Esophagus mucosa (tissue), 1 donor: ENCODE results near the gene BCL2L15. TPM values are rescaled to one million over a fixed set of nuclear protein-coding genes. Genes with fewer than 3 reads are reported as not detected.

Source experiments
- ATAC-seq: fragments of 200-7000 bp; cut with Tn5 transposase; one replicate; pipeline ENCODE4 v1.9.1; 2020
- total RNA-seq: library from RNA; stranded (reverse); gene quantifications from one replicate; pipeline ENCODE4 v1.2.4, GENCODE V29; 2023
- donor health status: DM: yes; HTN: yes; CAD: no.

The BCL2L15 gene
- total RNA-seq = 8.4 TPM

DNA sequence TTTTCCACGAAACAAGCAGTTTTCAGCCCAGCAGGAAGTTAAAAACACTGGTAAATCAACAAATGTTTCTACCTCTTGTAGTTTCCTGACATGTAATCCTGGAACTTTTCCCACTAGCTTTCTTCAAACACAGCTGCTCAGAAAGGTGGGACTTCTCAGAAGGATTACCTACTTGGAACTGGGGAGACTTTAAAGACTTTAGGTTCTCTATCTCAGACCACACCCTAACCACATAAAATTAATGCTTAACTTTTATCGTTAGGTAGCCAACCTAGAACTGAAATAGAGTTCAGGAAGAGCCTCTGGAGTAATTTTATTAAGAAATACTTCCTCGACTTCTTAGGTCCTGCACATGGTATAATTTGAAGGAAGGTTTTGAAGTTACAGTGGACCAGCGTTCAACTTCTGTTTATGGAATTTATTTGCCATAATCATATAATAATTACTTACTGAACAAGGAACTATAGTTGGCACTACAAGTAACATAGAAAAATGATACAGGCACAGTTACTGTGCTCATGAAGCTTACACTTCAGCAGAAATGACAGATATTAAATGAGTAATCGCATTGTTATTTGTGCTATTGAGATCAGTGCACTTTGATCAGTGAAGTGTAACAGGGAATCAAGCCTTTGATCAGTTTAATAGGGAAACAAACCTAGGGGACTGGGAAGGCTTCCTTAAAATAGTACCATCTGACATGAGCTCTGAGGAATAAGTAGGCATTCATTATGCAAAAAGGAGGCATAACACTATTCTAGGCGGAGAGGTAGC lies at the start of gene BCL2L15:
TSS of gene BCL2L15 (minus strand) at position 180 of the 774 bp plus-strand sequence. CDS start 206 bp downstream, outside the sequence.
- peak; percentile 45 for ATAC-seq

DNA sequence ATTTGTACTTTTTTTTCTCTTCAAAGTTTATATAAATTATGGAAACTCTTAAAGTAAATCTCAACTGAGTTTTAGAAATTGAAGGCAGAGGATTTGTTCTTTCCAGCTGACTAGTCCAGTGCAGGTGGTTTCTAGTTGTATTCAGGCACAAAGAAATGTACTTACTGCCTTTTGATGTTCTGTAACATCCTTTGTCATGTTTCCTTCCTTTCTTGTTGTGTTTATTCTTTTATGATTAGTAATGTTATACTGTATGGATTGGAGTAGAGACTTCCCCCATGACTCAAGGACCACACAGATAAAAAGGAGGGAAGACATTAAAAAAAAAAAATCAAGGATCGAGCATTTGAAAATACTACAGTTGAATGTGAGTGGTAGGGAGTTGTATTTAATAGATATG lies 49.8 kb upstream of the BCL2L15 start:
- no peak for ATAC-seq

DNA sequence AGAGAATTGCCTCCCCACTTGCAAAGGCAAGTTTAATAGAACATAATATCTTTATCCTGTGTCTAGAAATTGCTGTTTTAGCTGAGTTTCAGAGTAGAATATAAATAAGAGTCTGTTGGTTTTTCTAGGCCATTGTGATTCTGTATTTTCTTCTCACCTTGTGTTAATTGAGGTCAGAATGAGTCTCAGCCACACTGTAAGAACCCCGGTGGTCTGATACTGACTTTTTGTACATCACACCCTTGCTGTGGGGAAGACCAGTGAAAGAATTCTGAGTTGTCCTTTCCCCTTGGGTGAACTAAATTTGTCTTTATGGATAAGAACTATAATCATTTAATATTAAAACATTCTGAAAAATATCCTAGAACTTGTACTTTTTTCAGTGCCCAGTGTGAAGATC lies 48.6 kb upstream of the BCL2L15 start:
- ATAC-seq = no peak

DNA sequence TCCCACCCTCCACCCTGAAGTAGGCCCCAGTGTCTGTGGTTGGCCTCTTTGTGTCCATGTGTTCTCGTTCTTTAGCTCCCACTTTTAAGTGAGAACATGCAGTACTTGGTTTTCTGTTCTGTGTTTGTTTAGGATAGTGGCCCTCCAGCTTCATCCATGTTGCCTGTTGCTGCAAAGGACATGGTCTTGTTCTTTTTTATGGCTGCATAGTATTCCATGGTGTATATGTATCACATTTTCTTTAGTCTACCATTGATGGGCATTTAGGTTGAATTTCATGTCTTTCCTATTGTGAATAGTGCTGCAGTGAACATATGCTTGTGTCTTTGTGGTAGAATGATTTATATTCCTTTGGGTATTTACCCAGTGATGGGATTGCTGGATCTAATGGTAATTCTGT lies 47.8 kb upstream of the BCL2L15 start:
- ATAC-seq = no peak

DNA sequence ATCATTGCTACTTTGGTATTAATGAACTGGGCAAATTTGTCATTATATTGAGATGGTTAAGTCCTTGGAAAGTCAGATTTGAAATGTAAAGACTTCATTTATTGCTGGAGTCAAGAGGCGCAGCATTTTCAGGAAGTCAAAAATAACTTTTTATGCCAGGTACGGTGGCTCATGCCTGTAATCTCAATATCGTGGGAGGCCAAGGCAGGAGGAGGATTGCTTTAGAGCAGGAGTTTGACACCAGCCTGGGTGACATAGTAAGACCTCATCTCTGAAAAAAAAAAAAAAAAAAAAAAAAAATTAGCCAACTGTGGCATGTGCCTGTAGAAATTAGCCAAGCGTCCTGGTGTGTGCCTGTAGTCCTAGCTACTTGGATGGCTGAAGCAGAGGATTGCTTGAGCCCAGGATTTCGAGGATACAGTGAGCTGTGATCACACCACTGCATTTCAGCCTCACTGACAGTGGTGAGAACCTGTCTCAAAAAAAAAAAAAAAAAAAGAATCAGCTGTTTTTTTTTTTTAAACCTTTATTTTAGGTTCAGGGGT lies 47.2 kb upstream of the BCL2L15 start:
- ATAC-seq = no peak

DNA sequence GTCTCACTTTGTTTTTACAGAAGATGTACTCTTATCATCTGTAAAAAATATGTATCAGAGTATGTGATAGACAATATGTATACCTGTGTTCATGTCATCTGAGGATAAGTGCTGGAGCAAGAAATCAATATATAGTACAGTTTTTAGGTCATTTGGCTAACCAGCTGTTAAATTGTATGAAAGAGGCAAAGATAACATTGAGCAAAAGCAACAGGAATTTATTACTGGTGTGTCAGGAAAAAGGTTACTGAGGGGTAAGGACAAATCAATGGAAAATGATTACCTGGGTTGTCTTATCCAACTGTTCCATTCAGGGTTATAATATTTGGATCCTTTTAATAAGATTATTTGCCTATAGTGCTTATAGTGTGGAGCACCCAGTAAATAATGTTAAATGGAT lies 46.6 kb upstream of the BCL2L15 start:
- ATAC-seq = no peak

DNA sequence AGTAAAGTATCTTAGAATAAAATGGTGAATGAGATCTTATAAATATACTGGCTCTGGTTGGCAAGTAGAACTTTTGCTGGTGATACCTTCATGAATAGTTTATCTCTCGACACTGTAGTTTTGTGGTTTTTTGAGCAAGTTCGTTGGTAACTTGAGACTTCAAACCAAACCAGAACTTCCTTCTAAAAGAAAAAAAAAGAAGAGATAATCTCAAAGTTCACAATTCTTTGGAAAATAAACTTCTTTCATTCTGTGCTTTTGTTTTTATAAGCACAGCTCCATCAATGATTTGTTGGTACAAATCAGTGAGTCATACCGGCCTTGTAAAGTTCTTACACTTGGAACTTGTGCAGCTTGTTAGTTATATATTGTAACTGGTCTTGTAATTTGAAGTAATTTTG lies 44.1 kb upstream of the BCL2L15 start:
- no peak for ATAC-seq

DNA sequence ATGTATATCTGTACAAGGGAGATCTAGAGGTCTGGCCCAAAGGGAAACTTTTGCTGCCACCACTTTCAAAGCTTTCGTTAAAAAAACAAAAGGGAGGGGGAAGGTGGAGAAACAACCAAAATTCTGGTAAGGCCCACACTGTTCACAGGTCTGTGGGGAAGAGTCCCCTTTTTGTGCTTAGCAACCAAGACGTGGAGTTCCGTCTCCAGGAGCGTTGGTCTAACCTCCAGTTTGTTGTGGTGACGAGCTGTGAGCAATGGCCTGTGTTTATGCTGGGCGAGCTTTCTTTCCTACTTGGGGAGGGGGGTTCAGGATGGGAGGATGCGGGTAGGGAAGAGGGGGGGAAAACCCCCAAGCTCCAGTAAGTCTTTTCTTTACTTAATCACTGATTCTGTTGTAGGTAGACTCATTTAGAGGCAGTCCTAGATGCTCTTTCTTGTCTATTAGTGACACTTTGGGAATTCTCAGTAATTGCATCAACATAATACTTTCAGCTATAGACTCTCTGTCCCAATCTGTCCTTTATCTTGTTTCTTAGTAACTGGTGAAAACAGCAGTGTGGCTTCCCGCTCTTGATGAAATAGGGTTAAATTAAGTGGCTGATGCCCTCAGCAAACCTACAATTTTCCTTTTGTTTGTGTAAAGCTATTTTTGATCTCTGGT lies 43.2 kb upstream of the BCL2L15 start:
- ATAC-seq = no peak

DNA sequence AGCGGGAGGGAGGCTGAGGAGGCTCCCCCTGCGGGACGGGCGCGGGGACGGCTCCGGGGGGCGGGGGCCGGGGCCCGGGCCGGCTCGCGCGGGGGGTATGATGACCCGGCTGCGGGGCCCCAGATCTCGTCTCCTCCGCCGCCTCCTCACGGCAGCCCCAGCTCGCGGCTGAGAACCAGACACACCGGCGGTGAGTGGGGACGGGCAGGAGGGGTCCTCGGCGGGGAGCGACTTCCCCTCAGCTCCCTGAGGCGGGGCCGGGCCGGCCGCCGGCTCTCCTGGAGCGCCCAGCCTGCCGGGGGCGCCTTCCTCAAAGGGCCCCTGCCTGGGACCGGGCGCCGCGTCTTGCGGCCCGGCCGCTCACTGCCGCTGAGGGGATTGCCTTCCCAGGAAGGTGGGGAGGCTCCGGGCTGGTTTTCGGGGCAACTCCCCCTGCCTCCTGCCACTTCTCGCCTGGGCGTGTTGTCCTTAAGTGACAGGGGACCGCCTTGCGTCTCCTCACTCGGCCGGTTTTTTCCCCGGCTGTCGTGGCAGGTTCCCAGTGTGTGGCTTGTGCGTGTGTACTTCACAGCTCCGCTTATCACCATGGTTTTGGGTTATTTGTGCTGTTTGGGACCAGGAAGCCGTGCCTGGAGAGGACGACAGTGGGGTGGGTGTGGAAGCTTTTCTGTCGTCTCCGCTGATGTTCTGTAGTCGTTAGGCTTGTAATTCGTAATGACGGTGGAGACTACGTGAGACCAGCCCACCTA lies 42.5 kb upstream of the BCL2L15 start:
- ATAC-seq = peak; percentile 63

DNA sequence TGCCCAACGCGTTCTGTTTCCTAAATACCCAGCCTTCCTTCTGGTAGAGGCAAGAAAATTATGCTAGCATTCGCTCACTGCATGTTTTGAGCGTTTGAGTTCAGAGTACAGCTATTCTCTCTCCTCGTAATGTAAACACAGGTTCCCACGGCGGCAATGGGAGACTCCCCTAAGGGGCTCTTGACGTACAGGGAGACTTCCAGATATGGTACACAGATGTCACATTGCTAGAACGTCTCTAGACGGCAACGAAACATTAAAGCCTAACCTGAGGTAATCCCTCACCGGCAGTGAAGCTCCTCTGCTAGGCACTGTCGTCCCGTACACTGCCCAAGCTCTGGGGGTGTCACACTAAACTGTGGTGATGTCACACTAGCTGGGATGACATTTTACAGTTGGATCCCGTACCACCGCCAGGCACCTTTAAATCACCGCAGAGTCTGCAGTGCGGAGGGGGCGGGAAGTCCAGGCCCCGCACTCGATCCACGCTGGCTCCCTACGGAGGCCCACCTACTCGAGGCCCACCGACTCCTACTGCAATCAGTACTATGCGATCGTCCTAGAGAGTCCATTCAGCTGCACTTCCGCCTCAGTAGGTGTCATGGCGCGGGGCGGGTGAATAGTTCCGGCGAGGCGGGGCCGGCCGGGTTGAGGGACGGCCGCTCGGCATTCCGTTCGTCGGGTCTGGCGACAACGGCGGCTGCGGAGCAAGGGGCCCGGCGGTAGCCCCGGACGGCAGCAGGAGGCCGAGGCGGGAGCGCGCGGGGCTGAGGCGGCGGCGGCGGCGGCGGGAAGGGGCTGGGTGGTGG lies 41.8 kb upstream of the BCL2L15 start, which contains the start of gene HIPK1:
TSS of gene HIPK1 (plus strand) at position 384 of the 809 bp plus-strand sequence.
- peak; percentile 92 for ATAC-seq

DNA sequence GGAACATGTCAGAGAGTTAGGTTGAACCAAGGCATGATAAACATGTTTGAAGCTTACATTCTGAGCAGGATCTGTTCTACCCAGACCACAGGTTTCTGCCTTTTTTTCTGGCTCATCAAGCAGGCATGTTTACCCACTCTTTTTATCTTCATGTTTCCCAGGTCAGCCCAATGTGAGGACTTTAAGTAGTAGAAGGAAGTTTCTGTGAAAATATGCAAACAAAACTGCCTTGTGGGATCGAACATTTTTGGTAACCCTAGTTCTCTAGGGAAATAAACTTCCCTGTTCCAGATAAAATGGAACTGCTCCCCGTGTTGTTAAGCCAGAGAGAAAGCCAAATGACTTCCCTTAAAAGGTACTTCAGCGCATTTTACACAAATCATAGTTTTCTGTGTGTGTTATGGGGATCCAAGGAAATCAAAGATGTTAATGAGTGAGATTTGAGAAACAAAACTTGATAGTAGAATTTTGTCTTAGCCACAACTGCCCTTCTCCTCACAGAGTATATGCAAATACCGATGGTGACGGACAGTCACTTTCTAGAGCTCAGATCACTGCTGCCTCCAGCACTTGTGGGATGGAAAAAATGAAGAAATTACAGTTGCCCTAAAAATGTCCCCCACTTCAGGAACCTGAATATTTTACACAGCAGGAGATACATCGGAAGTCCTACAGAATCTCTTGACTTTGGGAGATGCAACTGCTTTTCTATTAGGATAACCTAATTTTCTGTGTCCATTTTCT lies 41.0 kb upstream of the BCL2L15 start:
- ATAC-seq = no peak

DNA sequence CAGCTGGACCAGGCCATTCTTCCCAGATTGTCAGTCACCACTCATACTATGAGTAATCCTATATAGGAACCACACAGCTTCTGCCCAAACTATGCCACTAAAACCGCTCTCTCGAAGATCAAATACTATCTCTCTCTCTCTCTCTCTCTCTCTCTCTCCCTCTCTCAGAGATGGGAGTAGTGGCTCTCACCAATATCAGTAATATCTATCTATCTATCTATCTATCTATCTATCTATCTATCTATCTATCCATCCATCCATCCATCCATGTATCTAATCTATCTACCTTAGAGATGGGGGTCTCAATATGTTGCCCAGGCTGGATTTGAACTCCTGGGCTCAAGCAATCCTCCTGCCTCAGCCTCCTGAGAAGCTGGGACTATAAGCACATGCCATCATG lies 37.1 kb upstream of the BCL2L15 start:
- no peak for ATAC-seq

DNA sequence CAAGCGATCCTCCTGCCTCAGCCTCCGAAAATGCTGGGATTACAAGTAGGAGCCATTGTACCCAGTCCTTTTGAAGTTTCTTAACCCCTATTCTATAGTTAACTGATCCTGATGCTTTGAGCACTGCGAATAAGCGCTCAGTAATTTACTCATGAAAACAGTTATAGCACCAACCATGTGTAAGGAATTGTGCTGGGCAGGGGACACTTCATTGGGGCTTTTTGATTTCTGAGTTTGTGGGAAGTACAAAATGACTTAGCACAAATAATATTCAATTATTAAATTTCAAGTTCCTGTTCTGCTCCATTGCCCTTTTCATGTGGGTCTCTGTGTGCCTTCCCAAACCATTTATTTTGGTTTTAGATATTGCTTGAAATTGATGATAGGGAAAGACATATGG lies 35.6 kb upstream of the BCL2L15 start:
- ATAC-seq = no peak

DNA sequence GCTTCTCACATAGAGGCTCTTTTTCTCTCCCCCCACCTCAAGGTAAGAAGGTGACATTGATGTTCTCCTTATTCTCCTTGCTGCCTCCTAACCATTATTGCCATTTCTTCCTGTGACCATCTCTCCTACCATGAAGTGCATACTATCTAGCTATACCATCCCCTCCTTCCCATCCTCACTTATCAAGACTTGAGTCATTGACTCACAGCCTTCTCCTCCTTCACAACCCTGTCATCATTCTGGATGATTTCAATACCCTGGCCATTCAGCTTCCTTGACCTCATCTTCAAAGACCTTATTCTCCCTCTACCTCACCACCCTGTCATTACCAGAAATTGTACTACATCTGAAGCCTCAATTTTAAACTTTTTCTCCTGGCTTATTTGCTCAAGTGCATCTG lies 30.9 kb upstream of the BCL2L15 start:
- no peak for ATAC-seq

DNA sequence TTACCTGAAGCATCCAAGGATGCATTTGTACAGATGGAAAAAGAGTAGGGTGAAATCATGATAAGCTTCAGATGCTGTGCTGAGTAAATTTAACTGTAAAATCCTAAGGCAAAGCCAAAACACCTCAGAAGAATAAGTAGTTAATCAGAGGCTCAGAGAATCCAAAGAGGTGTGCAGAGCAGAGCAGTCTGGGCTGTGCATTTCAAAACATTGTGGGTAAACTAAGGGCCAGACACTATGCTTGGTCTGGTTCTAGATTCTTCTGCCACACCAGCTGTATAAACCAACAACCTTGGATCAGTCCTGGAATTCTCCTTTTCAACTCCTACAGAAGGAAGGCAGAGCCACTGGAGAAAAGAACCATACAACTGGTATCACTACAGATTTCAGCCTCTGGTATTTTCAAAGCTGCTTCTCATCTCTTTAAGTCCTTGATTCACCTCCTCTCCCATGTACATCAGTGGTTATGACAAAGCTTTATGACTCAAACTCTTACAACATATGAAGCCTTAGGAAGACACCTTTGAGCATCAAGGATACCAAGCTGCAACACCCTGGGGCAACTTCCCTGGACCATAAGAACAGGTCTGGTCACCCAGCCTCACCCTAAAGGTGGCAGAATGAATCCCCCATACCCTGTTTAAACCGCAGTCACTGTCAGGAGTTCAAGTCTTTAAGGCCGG lies 30.2 kb upstream of the BCL2L15 start:
- peak; percentile 89 for ATAC-seq

DNA sequence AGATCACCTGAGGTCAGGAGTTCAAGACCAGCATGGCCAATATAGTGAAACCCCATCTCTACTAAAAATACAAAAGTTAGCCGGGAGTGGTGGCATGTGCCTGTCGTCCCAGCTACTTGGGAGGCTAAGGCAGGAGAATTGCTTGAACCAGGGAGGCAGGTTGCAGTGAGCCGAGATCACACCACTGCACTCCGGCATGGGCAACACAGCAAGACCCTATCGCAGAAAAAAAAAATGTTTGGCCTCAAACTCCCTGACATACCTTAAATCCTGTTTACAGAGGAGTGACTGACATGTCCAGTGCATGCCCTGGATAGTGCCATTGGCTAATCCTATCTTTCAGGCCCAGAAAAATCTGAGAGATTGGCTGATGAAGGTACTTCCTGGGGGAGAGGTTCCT lies 29.6 kb upstream of the BCL2L15 start:
- ATAC-seq = no peak

DNA sequence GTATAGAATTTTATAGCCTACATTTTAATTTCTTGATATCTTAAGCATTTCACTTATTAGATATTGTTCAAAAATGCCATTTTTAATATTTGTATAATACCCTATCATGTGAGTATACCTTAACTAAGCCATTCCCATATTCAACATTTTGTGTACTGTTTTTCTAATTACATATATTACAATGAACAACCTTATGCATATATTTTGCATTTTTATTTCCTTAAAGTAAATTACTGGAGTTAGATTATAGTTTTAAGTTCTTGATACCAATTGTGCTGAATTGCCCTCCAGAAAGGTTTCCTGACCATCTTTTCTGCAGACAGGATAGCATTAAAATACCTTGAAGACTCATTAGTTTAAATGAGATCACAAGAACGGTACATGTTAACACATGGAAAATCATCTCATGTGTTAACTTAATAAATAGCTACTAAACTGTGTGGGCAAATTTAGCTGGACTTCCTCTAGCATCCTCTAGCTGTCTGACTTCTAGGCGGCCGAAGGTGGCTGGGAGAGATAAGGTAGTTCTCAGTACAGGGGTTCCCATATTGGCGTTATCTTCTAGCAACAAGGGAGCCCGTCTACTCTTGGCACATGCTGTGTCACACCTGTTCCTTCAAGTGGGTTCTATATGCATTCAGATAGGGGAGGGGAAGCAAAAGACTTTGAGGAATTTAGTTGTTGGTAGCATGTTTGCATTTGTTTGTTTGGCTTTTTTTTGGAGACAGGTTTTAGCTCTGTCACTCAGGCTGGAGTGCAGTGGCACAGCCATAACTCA lies 26.7 kb upstream of the BCL2L15 start:
- ATAC-seq = no peak

DNA sequence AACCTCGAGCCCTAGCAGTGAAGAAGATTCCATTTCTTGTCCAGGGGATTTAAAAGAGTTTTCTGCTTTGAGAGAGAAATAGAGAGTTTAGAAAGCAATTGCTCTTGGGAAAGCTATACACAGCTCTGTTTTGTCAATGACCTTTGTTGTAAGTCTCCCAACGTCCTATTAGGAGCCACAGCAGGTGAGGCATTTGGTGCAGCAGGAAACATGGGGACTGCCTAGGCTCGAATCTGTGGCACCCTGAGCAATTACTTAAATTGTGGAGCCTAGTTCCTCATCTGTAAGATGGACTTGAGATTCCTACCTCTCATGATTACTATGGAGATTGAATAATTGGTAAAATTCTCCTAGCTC lies 25.9 kb upstream of the BCL2L15 start:
- no peak for ATAC-seq

DNA sequence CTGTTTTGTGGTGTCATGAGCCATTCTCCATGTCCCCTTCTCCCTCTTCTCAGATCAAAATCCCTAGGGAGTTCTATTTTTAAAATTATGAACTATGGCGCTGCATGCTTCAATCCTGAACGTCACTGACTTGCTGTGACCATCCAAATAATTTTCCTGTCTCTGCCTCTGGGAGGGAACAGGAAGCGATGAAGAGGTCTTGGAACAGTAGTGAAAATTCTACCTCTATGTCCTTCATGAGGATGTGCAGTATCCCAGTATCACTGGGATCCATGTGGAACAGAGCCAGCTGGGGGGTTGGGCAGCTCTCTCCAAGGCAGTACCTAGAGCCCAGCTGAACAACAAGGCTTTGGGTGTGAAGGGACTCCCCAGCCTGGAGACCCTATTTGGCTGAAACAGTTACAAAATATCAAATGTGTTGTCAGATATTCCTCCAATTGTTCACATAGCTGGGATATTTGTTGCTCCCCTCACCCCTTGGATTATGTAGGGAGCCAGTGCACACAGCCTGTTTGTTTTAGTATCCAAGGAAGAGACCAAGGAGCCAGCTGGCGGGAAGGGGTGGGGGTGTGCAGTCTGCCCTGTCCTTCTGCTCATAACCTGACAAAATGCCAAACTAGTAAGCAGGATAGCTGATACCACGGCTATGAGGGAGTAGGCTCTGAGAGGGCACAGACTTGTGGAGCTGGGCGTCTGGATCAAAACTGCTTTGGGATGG lies 25.4 kb upstream of the BCL2L15 start:
- no peak for ATAC-seq
